ENCODE data around the gene FARP1. TPM values are rescaled to one million over a fixed set of nuclear protein-coding genes. Genes with fewer than 3 reads are reported as not detected.

The FARP1 gene
- total and polyA plus RNA-seq, 2 of the 8 experiments (the other 6 are each of a cell fraction or from before 2014, with no cell fraction given): 24.7 to 104 TPM

DNA sequence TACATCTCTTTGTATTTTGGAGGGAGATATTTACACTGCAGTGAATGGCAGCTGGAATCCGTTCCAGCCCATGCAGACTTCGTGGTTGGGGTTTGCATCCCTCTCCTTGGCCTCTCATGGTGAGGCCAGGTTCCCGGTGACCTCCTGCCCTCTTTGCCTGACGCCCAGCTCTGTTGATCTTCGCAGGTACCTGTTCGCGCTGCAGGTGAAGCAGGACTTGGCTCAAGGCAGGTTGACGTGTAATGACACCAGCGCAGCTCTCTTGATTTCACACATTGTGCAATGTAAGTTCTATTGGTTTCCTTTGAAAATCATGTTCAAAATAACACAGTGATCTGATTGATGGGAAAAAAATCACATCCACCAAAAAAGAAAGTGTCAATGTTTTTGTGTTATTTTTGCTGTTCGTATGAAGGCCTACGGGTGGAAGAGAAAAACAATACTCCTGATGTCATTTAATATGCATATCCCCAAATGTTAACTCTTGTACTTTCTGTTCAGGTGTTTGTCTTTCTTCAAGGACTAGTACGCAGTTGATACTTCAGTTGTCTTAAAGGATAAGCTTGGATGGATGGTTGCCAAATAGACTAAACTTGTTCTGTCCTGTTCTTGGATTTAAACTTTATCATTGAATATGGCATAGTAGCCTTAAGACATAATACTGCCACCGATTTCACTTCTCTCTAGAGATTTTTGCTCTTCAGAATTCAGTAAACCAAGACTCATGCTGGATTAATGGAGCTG, 234.9 kb downstream of the FARP1 start (continued):
- TF ChIP-seq, protein P1, sequence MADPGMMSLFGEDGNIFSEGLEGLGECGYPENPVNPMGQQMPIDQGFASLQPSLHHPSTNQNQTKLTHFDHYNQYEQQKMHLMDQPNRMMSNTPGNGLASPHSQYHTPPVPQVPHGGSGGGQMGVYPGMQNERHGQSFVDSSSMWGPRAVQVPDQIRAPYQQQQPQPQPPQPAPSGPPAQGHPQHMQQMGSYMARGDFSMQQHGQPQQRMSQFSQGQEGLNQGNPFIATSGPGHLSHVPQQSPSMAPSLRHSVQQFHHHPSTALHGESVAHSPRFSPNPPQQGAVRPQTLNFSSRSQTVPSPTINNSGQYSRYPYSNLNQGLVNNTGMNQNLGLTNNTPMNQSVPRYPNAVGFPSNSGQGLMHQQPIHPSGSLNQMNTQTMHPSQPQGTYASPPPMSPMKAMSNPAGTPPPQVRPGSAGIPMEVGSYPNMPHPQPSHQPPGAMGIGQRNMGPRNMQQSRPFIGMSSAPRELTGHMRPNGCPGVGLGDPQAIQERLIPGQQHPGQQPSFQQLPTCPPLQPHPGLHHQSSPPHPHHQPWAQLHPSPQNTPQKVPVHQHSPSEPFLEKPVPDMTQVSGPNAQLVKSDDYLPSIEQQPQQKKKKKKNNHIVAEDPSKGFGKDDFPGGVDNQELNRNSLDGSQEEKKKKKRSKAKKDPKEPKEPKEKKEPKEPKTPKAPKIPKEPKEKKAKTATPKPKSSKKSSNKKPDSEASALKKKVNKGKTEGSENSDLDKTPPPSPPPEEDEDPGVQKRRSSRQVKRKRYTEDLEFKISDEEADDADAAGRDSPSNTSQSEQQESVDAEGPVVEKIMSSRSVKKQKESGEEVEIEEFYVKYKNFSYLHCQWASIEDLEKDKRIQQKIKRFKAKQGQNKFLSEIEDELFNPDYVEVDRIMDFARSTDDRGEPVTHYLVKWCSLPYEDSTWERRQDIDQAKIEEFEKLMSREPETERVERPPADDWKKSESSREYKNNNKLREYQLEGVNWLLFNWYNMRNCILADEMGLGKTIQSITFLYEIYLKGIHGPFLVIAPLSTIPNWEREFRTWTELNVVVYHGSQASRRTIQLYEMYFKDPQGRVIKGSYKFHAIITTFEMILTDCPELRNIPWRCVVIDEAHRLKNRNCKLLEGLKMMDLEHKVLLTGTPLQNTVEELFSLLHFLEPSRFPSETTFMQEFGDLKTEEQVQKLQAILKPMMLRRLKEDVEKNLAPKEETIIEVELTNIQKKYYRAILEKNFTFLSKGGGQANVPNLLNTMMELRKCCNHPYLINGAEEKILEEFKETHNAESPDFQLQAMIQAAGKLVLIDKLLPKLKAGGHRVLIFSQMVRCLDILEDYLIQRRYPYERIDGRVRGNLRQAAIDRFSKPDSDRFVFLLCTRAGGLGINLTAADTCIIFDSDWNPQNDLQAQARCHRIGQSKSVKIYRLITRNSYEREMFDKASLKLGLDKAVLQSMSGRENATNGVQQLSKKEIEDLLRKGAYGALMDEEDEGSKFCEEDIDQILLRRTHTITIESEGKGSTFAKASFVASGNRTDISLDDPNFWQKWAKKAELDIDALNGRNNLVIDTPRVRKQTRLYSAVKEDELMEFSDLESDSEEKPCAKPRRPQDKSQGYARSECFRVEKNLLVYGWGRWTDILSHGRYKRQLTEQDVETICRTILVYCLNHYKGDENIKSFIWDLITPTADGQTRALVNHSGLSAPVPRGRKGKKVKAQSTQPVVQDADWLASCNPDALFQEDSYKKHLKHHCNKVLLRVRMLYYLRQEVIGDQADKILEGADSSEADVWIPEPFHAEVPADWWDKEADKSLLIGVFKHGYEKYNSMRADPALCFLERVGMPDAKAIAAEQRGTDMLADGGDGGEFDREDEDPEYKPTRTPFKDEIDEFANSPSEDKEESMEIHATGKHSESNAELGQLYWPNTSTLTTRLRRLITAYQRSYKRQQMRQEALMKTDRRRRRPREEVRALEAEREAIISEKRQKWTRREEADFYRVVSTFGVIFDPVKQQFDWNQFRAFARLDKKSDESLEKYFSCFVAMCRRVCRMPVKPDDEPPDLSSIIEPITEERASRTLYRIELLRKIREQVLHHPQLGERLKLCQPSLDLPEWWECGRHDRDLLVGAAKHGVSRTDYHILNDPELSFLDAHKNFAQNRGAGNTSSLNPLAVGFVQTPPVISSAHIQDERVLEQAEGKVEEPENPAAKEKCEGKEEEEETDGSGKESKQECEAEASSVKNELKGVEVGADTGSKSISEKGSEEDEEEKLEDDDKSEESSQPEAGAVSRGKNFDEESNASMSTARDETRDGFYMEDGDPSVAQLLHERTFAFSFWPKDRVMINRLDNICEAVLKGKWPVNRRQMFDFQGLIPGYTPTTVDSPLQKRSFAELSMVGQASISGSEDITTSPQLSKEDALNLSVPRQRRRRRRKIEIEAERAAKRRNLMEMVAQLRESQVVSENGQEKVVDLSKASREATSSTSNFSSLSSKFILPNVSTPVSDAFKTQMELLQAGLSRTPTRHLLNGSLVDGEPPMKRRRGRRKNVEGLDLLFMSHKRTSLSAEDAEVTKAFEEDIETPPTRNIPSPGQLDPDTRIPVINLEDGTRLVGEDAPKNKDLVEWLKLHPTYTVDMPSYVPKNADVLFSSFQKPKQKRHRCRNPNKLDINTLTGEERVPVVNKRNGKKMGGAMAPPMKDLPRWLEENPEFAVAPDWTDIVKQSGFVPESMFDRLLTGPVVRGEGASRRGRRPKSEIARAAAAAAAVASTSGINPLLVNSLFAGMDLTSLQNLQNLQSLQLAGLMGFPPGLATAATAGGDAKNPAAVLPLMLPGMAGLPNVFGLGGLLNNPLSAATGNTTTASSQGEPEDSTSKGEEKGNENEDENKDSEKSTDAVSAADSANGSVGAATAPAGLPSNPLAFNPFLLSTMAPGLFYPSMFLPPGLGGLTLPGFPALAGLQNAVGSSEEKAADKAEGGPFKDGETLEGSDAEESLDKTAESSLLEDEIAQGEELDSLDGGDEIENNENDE (IDR thresholded peaks at IDR 0.05; ENCODE audit: insufficient replicate concordance, low read length): no peak
- no peak for TF ChIP-seq CBX5 (IDR thresholded peaks at IDR 0.05; ENCODE audit: low read depth, low read length)

All from H1 (cell line).